GM18519 (cell line): ENCODE measurements around the gene DPPA2.

Experiments used
- ATAC-seq: cut with Tn5 transposase; IDR thresholded peaks from one replicate; pipeline ENCODE4 v1.9.1; 2021; ENCODE audit warnings: mild to moderate bottlenecking, moderate library complexity; ENCODE audit not compliant: unreplicated experiment, low FRiP score

Gene DPPA2

DNA sequence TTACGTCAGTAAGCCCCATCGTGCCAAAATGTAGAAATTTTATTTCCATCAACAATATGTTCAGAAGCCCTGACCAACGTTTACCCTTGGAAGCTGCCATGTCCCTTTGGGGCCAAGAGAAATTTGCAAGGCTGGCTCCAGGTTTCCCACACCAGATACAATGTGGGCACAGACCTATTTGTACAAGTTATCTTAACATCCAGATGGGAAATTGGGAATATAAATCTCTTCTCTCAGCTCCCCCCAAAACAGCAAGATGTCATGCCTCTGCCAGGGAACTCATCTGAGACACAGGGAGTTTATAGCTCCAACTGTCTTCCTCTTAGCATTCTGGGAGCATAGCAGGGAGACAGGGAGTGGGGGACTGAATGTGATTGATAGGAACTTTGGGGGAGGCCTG is 9.3 kb upstream of the DPPA2 start:
- ATAC-seq, result no peak

DNA sequence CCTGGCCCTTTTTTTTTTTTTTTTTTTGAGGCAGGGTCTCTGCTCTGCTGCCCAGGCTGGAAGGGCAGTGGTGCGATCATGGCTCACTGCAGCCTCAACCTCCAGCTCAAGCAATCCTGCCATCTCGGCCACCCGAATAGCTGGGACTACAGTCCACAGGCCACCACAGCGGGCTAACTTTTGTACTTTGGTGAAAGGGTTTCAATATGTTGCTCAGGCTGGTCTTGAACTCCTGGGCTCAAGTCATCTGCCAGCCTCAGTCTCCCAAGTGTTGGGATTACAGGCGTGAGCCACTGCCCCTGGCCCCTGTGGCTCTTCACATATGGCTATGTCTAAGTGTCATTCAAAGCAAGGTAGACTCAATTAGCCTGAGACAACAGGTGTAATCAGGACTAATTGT is 8.8 kb upstream of the DPPA2 start:
- no peak for ATAC-seq

DNA sequence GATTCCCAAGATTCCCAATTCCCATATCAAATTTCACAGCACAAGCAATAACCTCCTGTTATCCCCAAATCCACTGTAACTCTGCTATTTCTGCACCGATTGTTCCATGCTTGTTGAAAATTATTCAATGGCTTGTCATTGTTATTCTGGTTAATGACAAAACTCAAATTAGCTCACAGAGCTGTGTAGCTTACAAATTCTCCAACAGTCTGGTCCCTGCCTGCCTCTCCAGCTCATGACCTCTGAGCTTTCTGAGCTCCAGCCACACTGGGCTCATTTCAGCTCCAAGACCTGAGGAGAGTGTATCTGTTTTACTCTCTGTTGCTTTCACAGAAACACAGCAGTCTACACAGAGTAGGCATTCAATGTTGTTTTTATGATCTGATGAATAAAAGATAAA is 3.3 kb downstream of the DPPA2 start:
- no peak for ATAC-seq

DNA sequence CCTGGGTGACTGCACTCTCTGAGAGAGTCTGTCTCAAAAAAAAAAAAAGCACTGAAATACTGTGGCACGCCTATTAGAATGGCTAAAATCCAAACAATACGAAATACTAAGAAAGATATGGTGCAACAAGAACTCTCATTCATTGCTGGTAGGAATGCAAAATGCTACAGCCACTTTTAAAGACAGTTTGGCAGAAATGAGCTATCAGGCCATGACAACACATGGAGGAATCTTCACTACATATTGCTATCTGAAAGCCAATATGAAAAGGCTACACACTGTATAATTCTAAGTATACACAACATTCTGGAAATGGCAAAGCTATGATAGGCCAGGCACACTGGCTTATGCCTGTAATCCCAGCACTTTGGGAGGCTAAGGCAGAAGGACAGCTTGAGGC is 18.8 kb downstream of the DPPA2 start:
- no peak for ATAC-seq

DNA sequence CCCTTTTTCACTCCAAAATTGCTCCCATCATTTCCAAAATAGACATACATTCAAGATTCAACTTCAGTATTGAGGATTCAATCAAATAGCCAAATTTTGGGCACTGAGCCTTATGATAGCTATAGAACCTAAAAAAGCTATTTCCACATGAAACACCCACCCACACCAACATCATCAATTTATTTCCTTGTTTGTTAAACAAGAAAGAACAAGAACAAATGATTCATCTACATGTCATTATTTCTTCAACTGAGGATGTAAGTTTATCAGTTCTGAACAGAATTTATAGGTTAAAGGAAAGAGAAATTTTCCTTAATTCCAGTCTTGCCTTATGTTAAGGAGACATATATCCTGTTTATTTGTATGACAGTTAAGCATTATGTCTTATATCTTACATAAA is 32.2 kb downstream of the DPPA2 start:
- ATAC-seq, result no peak

GRCh38 chr3:109278546-109278945 is 37.8 kb downstream of the DPPA2 start:
- no peak for ATAC-seq

DNA sequence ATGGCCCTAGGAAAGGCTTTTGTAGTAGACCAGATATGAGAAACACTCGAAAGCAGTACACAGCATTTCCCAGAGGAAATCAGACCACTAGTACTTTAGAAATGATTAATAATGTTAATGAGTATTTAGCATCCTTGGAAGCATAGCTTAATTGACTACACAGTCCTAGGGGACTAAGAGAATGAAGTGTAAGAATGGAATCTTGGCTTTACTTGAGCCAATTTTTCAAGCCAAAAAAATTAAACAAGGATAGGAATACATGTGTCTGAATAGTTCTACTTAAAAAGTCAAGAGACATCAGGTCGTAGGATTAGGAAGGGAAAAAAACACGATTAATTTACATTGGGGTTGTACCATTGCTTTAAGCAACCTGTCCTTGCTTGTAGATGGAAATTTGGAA is 38.2 kb downstream of the DPPA2 start:
- no peak for ATAC-seq

- ATAC-seq, result no peak
Measured at GRCh38 chr3:109275702-109276293, 40.5 kb downstream of the DPPA2 start.

DNA sequence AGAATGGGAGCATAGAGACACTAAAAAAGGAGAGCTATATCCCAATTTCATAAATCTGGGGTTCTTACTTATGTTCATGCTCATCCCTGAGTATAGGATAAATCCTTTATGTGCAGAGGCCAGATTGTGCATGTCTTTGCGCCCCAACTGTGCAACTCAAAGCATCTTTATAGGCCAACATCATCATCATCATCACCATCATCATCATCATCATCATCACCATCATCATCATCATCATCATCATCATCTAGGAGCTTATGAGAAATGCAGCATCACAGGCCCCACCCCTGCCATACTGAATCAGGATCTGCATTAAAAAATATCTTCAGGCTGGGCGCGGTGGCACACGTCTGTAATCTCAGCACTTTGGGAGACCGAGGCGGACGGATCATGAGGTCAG is 45.5 kb downstream of the DPPA2 start:
- ATAC-seq, result no peak

DNA sequence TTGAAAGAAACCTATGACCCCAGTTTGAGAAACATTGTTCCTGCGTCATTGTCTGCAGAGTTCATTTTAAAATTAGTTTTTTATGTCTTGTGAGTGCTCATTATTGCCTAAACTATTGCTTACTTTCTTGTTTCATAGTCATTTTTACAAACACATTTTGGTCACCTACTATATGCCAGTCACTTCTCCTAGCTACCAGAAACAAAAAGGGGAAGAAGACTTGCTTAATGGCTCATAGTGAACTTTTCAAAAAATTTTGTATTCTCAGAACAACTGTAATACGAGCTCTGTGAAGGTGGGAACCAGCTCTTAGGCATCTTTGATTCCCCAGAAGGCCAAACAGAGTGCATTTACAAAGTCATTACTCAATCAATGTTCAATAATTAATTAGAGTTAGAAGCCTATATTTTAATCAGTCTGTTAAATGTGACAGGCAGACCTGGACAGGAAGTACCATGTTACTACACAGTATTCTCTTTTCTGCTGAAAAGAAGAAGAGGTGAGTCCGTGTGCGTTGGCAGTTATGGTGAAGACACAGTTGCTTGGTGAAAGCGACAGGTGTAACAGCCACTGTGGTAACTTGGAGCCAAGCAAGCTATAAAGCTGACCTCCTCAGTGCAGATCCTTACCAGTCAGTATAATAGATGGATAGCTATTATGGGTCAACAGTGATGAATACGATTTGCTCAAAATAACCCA is 46.6 kb downstream of the DPPA2 start:
- ATAC-seq, result no peak

DNA sequence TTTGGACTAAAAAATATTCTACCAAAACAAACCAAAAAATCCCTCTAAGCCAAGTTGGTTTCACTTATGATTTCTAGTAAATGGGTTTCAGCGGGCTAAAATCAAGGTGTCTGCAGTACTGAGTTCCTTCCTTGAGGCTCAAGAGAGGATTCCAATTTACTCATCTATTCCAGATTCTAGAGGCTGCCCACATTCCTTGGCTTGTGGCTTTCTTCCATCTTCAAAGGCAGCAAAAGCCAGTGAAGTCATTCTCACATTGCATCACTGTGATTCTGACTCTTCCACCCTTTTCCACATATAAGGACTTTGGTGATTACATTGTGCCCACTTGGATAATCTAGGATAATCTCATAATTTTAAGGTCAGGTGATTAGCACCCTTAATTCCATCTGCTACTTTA is 48.1 kb downstream of the DPPA2 start:
- ATAC-seq, result no peak

GRCh38 chr3:109265295-109265694 is 51.0 kb downstream of the DPPA2 start:
- no peak for ATAC-seq

DNA sequence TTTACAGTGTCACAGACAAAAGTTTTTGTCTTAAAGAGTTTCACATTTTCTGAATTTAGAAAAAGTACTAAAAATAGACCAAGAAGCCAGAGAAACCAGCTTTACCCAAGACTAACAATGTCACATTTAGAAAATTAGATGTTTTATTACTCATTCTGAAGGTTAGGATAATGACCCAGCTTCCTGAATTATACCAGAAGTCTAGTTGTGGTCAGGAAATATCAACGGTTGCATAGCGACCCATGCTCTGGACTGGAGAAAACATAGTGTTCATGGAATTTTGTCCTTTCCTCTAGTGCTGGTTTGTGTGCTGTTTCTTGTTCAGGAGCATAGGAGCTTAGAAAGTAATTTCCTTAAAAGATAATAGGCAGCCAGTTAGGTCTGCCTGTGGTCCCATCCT is 59.0 kb downstream of the DPPA2 start:
- ATAC-seq, result no peak

DNA sequence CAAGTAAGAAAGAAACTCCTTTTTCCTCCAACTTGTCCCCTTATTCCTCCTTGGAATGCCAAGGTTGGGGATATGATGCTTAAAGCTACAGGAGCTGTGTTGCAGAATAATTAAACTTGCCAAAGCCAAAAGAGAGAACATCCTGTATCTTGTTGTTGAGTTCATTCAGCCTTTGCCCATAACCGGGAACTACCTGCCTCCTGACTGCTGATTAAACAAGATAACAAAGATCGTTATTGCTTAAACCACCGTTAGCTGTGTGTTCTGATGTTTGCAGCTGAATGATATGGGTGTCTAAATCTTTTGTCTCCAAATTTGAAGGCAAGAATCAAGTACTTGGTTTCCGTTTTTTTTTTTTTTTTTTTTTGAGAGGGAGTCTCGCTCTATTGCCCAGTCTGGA is 61.5 kb downstream of the DPPA2 start:
- ATAC-seq, result no peak

DNA sequence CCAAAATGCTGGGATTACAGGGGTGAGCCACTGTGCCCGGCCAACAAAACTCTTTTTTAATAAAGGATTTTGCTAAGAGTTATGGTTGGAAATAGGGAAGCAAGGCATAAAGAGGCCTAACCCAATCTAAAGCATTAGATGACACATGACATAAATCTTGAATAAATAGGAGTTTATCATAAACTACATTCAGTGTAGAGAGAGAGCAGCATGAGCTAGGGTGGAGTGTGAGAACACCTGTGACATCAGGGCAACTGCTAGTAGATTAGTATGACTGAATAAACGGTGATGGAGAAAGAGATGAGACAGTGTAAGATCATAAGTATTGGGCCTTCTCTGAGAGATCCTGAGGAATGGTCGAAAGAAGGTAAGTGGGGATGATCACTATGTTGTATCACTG is 63.7 kb downstream of the DPPA2 start:
- no peak for ATAC-seq
